GM12891 (cell line): ENCODE measurements around the gene PSTPIP2.

Experiments used
- POLR2A ChIP-seq: IDR thresholded peaks from 2 replicates; pipeline ENCODE4 v1.6.1; 2011; ENCODE audit warnings: low read depth, low read length, control low read depth
- POLR2AphosphoS5 ChIP-seq: IDR thresholded peaks from 2 replicates; pipeline ENCODE4 v1.6.1; 2011; ENCODE audit warnings: low read depth, low read length, control low read depth
- POU2F2 ChIP-seq: IDR thresholded peaks from 2 replicates; pipeline ENCODE4 v1.6.1; 2011; ENCODE audit warnings: low read depth, mild to moderate bottlenecking, control low read depth, low read length, moderate library complexity
- TAF1 ChIP-seq: IDR thresholded peaks from 2 replicates; pipeline ENCODE4 v1.6.1; 2011; ENCODE audit warnings: low read depth, low read length, control low read depth

GRCh38 chr18:46053368-46054095 is 18.5 kb downstream of the PSTPIP2 start:
- TF ChIP-seq TAF1: no peak
- no peak for TF ChIP-seq POLR2AphosphoS5
- no peak for TF ChIP-seq POLR2A
- no peak for TF ChIP-seq POU2F2
